ENCODE measurements around the gene CACNA2D2. TPM values are rescaled to one million over a fixed set of nuclear protein-coding genes. Genes with fewer than 3 reads are reported as not detected.

Gene CACNA2D2
- total RNA-seq, 1 donor from 2014 or later: 4.3 TPM

GRCh38 chr3:50356553-50356952 lies 146.9 kb downstream of the CACNA2D2 start:
- Mint-ChIP-seq H3K36me3 (peaks cover 7% of the 10 kb centered on the region), H3K4me1 (peaks cover 39% of the 10 kb centered on the region), H3K27me3 (ENCODE audit: insufficient read depth, low read depth) (peaks cover 12% of the 10 kb centered on the region), H3K27ac (no peak overlapping the region), H3K9me3 (no peaks in the 10 kb centered on the region), H3K4me3 (peak overlapping the region; percentile 95)
- Histone ChIP-seq H3K4me3 (peak overlapping the region; percentile 79), H3K4me2 (peak overlapping the region; percentile 92), H3K79me2 (ENCODE audit: low read depth) (peaks cover 36% of the 10 kb centered on the region), H4K20me1 (ENCODE audit: low read depth) (peaks cover 41% of the 10 kb centered on the region), H3K4me1 (peaks cover 17% of the 10 kb centered on the region), H3K9ac (no peak overlapping the region), H2AFZ (replicated peaks) (no peak overlapping the region), H3K27me3 (no peaks in the 10 kb centered on the region), H3K27ac (no peak overlapping the region), H3K9me3 (ENCODE audit: low read depth) (no peaks in the 10 kb centered on the region), H3F3A (ENCODE audit: low read depth) (peaks cover 7% of the 10 kb centered on the region), H3K36me3 (no peaks in the 10 kb centered on the region)
- DNase-seq (ENCODE audit: low spot score): no peak
- no peak for TF ChIP-seq EZH2phosphoT487 (IDR thresholded peaks at IDR 0.05)

- Histone ChIP-seq H3F3A (ENCODE audit: low read depth) (peaks cover 7% of the 10 kb centered on the region), H3K4me3 (no peak overlapping the region), H3K79me2 (ENCODE audit: low read depth) (peaks cover 36% of the 10 kb centered on the region), H4K20me1 (ENCODE audit: low read depth) (peaks cover 46% of the 10 kb centered on the region), H3K36me3 (no peaks in the 10 kb centered on the region), H3K4me2 (peak overlapping the region; percentile 92), H3K4me1 (peaks cover 17% of the 10 kb centered on the region), H3K9ac (no peak overlapping the region), H3K9me3 (ENCODE audit: low read depth) (no peaks in the 10 kb centered on the region), H2AFZ (replicated peaks) (no peak overlapping the region), H3K27ac (no peak overlapping the region), H3K27me3 (no peaks in the 10 kb centered on the region)
- Mint-ChIP-seq H3K4me1 (peaks cover 45% of the 10 kb centered on the region), H3K4me3 (peak overlapping the region; percentile 95), H3K9me3 (no peaks in the 10 kb centered on the region), H3K36me3 (peaks cover 7% of the 10 kb centered on the region), H3K27me3 (ENCODE audit: insufficient read depth, low read depth) (peaks cover 14% of the 10 kb centered on the region), H3K27ac (no peak overlapping the region)
- DNase-seq (ENCODE audit: low spot score): no peak
- TF ChIP-seq EZH2 (IDR thresholded peaks at IDR 0.05) (no peak), CTCF (IDR thresholded peaks at IDR 0.05) (peak; percentile 35), EZH2phosphoT487 (IDR thresholded peaks at IDR 0.05) (no peak)
Measured at GRCh38 chr3:50355829-50356552, 147.4 kb downstream of the CACNA2D2 start.

- no peak overlapping the region for H3K9ac ChIP-seq
- Mint-ChIP-seq H3K9me3 (no peaks in the 10 kb centered on the region), H3K4me1 (peaks cover 49% of the 10 kb centered on the region), H3K27me3 (ENCODE audit: insufficient read depth, low read depth) (peaks cover 14% of the 10 kb centered on the region), H3K4me3 (no peak overlapping the region), H3K27ac (no peak overlapping the region), H3K36me3 (peaks cover 10% of the 10 kb centered on the region)
- no peak for DNase-seq (ENCODE audit: low spot score)
- no peak overlapping the region for H3K27ac ChIP-seq
- H3K4me1 ChIP-seq: peaks cover 22% of the 10 kb centered on the region
- TF ChIP-seq CTCF (IDR thresholded peaks at IDR 0.05) (no peak), EZH2 (IDR thresholded peaks at IDR 0.05) (no peak), EZH2phosphoT487 (IDR thresholded peaks at IDR 0.05) (no peak)
- H3K27me3 ChIP-seq: no peaks in the 10 kb centered on the region
- H3K36me3 ChIP-seq: no peaks in the 10 kb centered on the region
- H2AFZ ChIP-seq (replicated peaks): no peak overlapping the region
- H3K79me2 ChIP-seq (ENCODE audit: low read depth): peaks cover 41% of the 10 kb centered on the region
- H3K4me3 ChIP-seq: no peak overlapping the region
- no peaks in the 10 kb centered on the region for H3K9me3 ChIP-seq (ENCODE audit: low read depth)
- H3F3A ChIP-seq (ENCODE audit: low read depth): peaks cover 7% of the 10 kb centered on the region
- no peak overlapping the region for H3K4me2 ChIP-seq
- H4K20me1 ChIP-seq (ENCODE audit: low read depth): peaks cover 46% of the 10 kb centered on the region
Measured at GRCh38 chr3:50354850-50355249, 148.6 kb downstream of the CACNA2D2 start.

- H3K36me3 ChIP-seq: no peaks in the 10 kb centered on the region
- no peaks in the 10 kb centered on the region for H3K27me3 ChIP-seq
- no peak overlapping the region for H2AFZ ChIP-seq (replicated peaks)
- H3K27ac Mint-ChIP-seq: no peak overlapping the region
- H3K4me1 Mint-ChIP-seq: peaks cover 45% of the 10 kb centered on the region
- no peak overlapping the region for H3K9ac ChIP-seq
- H3K36me3 Mint-ChIP-seq: peaks cover 10% of the 10 kb centered on the region
- H3K9me3 ChIP-seq (ENCODE audit: low read depth): no peaks in the 10 kb centered on the region
- H3K4me2 ChIP-seq: no peak overlapping the region
- peaks cover 14% of the 10 kb centered on the region for H3K27me3 Mint-ChIP-seq (ENCODE audit: insufficient read depth, low read depth)
- peak overlapping the region; percentile 3 for H3K4me3 Mint-ChIP-seq
- no peak overlapping the region for H3K4me3 ChIP-seq
- H3K9me3 Mint-ChIP-seq: no peaks in the 10 kb centered on the region
- H3K79me2 ChIP-seq (ENCODE audit: low read depth): peaks cover 45% of the 10 kb centered on the region
- H3K27ac ChIP-seq: no peak overlapping the region
- peaks cover 46% of the 10 kb centered on the region for H4K20me1 ChIP-seq (ENCODE audit: low read depth)
- no peak for TF ChIP-seq EZH2 (IDR thresholded peaks at IDR 0.05)
- TF ChIP-seq CTCF (IDR thresholded peaks at IDR 0.05): no peak
- no peak for TF ChIP-seq EZH2phosphoT487 (IDR thresholded peaks at IDR 0.05)
- no peak for DNase-seq (ENCODE audit: low spot score)
- peaks cover 7% of the 10 kb centered on the region for H3F3A ChIP-seq (ENCODE audit: low read depth)
- H3K4me1 ChIP-seq: peaks cover 22% of the 10 kb centered on the region
Measured at GRCh38 chr3:50354186-50354764, 149.2 kb downstream of the CACNA2D2 start.

All from neural progenitor cell (in vitro differentiated cells).